ENCODE results near the gene IL1RAPL2.

- no peak for TF ChIP-seq CTCF (IDR thresholded peaks at IDR 0.05)
- TF ChIP-seq POLR2A (IDR thresholded peaks at IDR 0.05), result no peak
Measured at GRCh38 chrX:105211066-105211575, 645.1 kb downstream of the IL1RAPL2 start.

All from thyroid gland (tissue), 4 donors.